ENCODE data around the gene SMOC1.

Gene SMOC1

GRCh38 chr14:69879175-69880043 is at the start of gene SMOC1:
Gene SMOC1 (plus strand): TSS chr14:69879416. CDS start chr14:69879679, 263 bp downstream.
- H3K4me1 ChIP-seq (ENCODE audit: control insufficient read depth in 5 of 5, insufficient read depth in 5 of 5, low read length in 5 of 5), result peaks cover 10 to 42% (median 30%) of the 10 kb centered on the region in 5 donors
- H3K27me3 ChIP-seq (ENCODE audit: control insufficient read depth in 5 of 5, insufficient read depth in 4 of 5, low read length in 5 of 5), result peaks cover 0 to 44% (median 25%) of the 10 kb centered on the region in 5 donors
- H3K9me3 ChIP-seq (ENCODE audit: control insufficient read depth in 5 of 5, low read length in 5 of 5), result peaks cover 0 to 1% (median 0%) of the 10 kb centered on the region in 5 donors
- no peak within 1 kb of the TSS for H3K27ac ChIP-seq (ENCODE audit: low read depth, low read length)
- H3K36me3 ChIP-seq (ENCODE audit: control insufficient read depth in 5 of 5, insufficient read depth in 5 of 5, low read length in 5 of 5), result no peaks in the 10 kb centered on the region
- H3K4me3 ChIP-seq (ENCODE audit: low read depth in 1 of 5, low read length in 5 of 5), result peak within 1 kb of the TSS; percentile 29 to 57 (median 55)
- no peak within 1 kb of the TSS for H3K9ac ChIP-seq (ENCODE audit: low read length in 5 of 5)

DNA sequence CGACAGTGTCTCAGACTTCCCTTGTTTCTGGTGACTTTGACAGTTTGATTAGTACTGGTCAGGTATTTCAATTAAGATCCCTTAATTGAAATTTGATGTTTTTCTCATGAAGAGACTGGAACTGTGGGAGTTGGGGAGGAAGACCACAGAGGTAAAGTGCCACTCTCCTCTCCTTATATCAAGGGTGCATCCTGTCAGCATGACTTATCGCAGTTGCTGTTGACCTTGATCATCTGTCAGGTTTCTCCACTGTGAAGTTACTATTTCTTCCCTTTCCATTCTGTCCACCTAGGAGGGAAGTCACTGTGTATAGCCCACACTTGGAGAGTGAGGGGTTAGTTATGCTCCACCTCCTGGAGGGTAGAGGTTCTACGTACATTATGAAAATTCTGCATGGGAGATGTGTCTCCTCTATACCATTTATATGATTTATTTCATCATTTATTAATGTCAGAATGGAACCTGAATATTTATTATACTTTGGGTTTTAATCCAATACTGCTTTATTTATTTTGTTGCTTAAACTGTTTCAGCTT is 40.3 kb upstream of the SMOC1 start:
- H3K9ac ChIP-seq (ENCODE audit: low read length in 5 of 5), result no peak overlapping the region
- H3K9me3 ChIP-seq (ENCODE audit: control insufficient read depth in 5 of 5, low read length in 5 of 5), result no peaks in the 10 kb centered on the region
- no peaks in the 10 kb centered on the region for H3K4me1 ChIP-seq (ENCODE audit: control insufficient read depth in 5 of 5, insufficient read depth in 5 of 5, low read length in 5 of 5)
- H3K27ac ChIP-seq (ENCODE audit: low read depth, low read length), result no peak overlapping the region
- H3K27me3 ChIP-seq (ENCODE audit: control insufficient read depth in 5 of 5, insufficient read depth in 4 of 5, low read length in 5 of 5), result peaks cover 2 to 14% (median 5%) of the 10 kb centered on the region in 5 donors
- no peaks in the 10 kb centered on the region for H3K36me3 ChIP-seq (ENCODE audit: control insufficient read depth in 5 of 5, insufficient read depth in 5 of 5, low read length in 5 of 5)
- H3K4me3 ChIP-seq (ENCODE audit: low read depth in 1 of 5, low read length in 5 of 5), result no peak overlapping the region

DNA sequence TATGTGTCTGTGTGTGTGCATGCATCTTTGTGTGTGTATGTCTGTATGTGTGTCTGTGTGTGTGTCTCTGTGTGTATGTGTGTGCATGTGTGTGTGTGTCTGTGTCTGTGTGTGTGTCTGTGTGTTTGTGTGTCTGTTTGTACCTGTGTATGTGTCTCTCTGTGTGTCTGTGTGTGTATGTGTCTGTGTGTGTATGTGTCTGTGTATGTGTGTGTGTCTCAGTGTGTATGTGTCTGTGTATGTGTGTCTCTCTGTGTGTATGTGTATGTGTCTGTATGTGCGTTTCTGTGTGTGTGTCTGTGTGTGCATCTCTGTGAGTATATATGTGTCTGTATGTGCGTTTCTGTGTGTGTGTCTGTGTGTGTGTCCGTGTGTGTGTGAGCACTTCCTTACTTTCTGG is 39.6 kb upstream of the SMOC1 start:
- Histone ChIP-seq H3K9ac (ENCODE audit: low read length in 5 of 5) (no peak overlapping the region), H3K27ac (ENCODE audit: low read depth, low read length) (no peak overlapping the region), H3K4me3 (ENCODE audit: low read depth in 1 of 5, low read length in 5 of 5) (no peak overlapping the region), H3K27me3 (ENCODE audit: control insufficient read depth in 5 of 5, insufficient read depth in 4 of 5, low read length in 5 of 5) (peaks cover 2 to 14% (median 5%) of the 10 kb centered on the region in 5 donors), H3K4me1 (ENCODE audit: control insufficient read depth in 5 of 5, insufficient read depth in 5 of 5, low read length in 5 of 5) (no peaks in the 10 kb centered on the region), H3K36me3 (ENCODE audit: control insufficient read depth in 5 of 5, insufficient read depth in 5 of 5, low read length in 5 of 5) (no peaks in the 10 kb centered on the region), H3K9me3 (ENCODE audit: control insufficient read depth in 5 of 5, low read length in 5 of 5) (no peaks in the 10 kb centered on the region)

- Histone ChIP-seq H3K9me3 (ENCODE audit: control insufficient read depth in 5 of 5, low read length in 5 of 5) (no peaks in the 10 kb centered on the region), H3K36me3 (ENCODE audit: control insufficient read depth in 5 of 5, insufficient read depth in 5 of 5, low read length in 5 of 5) (no peaks in the 10 kb centered on the region), H3K9ac (ENCODE audit: low read length in 5 of 5) (no peak overlapping the region), H3K27ac (ENCODE audit: low read depth, low read length) (no peak overlapping the region), H3K4me1 (ENCODE audit: control insufficient read depth in 5 of 5, insufficient read depth in 5 of 5, low read length in 5 of 5) (no peaks in the 10 kb centered on the region), H3K4me3 (ENCODE audit: low read depth in 1 of 5, low read length in 5 of 5) (no peak overlapping the region), H3K27me3 (ENCODE audit: control insufficient read depth in 5 of 5, insufficient read depth in 4 of 5, low read length in 5 of 5) (peaks cover 4 to 14% (median 5%) of the 10 kb centered on the region in 5 donors)
Measured at GRCh38 chr14:69841656-69842055, 37.6 kb upstream of the SMOC1 start.

DNA sequence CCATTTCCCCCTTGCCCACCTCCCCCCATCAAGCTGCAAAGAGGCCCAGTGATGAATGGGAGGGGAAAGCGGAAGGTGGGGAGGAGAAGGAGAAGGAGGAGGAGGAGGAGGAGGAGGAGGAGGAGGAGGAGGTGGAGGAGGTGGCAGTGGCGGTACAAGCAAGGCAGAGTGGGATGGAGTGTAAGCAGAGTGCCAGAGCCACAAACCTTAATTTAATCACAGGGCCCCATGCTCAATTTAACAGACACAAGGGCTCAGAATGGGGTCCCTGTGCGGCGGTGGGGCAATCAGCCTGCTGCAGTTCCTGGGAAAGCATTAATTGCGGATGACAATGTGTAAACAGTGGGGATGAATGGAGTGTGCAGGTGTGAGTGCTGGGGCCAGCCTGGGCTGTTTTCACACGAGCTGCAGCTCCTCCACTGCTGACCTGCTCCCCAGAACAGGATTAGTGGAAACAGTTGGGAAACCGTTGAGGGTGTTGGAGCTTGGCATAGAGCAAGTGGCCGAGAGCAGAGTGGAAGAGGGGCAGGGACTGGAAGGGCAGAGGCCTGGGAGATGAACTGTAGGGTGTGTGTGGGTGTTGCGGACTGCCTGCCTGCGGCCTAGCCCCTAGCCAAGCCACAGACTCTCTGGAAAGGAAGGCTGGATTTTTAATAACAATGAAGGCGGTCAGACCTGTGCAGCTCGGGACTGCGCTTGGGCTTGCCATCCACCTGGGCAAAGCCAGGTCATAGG is 36.4 kb upstream of the SMOC1 start:
- Histone ChIP-seq H3K27me3 (ENCODE audit: control insufficient read depth in 5 of 5, insufficient read depth in 4 of 5, low read length in 5 of 5) (peaks cover 4 to 14% (median 5%) of the 10 kb centered on the region in 5 donors), H3K9me3 (ENCODE audit: control insufficient read depth in 5 of 5, low read length in 5 of 5) (no peaks in the 10 kb centered on the region), H3K4me1 (ENCODE audit: control insufficient read depth in 5 of 5, insufficient read depth in 5 of 5, low read length in 5 of 5) (no peaks in the 10 kb centered on the region), H3K9ac (ENCODE audit: low read length in 5 of 5) (no peak overlapping the region), H3K4me3 (ENCODE audit: low read depth in 1 of 5, low read length in 5 of 5) (no peak overlapping the region), H3K36me3 (ENCODE audit: control insufficient read depth in 5 of 5, insufficient read depth in 5 of 5, low read length in 5 of 5) (no peaks in the 10 kb centered on the region), H3K27ac (ENCODE audit: low read depth, low read length) (no peak overlapping the region)

- no peaks in the 10 kb centered on the region for H3K36me3 ChIP-seq (ENCODE audit: control insufficient read depth in 5 of 5, insufficient read depth in 5 of 5, low read length in 5 of 5)
- H3K9me3 ChIP-seq (ENCODE audit: control insufficient read depth in 5 of 5, low read length in 5 of 5), result no peaks in the 10 kb centered on the region
- peaks cover 9 to 18% (median 10%) of the 10 kb centered on the region in 5 donors for H3K27me3 ChIP-seq (ENCODE audit: control insufficient read depth in 5 of 5, insufficient read depth in 4 of 5, low read length in 5 of 5)
- H3K4me3 ChIP-seq (ENCODE audit: low read depth in 1 of 5, low read length in 5 of 5), result no peak overlapping the region
- H3K9ac ChIP-seq (ENCODE audit: low read length in 5 of 5), result no peak overlapping the region
- H3K4me1 ChIP-seq (ENCODE audit: control insufficient read depth in 5 of 5, insufficient read depth in 5 of 5, low read length in 5 of 5), result peaks cover 0 to 2% (median 0%) of the 10 kb centered on the region in 5 donors
- H3K27ac ChIP-seq (ENCODE audit: low read depth, low read length), result no peak overlapping the region
Measured at GRCh38 chr14:69844171-69844570, 35.0 kb upstream of the SMOC1 start.

DNA sequence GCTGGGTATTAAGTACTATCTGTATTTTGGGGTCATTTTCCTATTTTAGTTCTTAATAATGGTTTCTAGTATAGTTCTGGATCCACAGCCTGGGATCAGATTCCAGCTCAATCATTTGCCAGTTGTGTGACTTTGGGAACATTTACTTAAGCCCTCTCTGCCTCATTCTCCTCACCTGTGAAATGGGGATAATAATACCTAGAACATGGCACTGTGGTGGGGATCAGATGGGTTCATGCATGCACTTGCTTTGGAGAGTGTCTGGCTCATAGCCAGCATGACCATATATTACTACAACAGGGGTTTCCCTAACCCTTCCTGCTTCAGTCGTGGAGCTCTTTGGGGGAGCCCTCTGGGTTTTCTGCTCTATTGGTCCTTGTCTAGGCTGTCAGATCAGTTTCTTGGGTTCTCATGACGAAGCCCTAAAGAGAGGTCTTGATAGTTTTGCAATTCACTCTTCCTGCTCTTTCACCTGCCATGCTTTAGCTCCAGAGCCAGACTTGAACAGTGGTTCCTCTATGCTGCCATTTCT is 34.1 kb upstream of the SMOC1 start:
- Histone ChIP-seq H3K9ac (ENCODE audit: low read length in 5 of 5) (no peak overlapping the region), H3K4me1 (ENCODE audit: control insufficient read depth in 5 of 5, insufficient read depth in 5 of 5, low read length in 5 of 5) (peaks cover 0 to 2% (median 0%) of the 10 kb centered on the region in 5 donors), H3K27ac (ENCODE audit: low read depth, low read length) (no peak overlapping the region), H3K9me3 (ENCODE audit: control insufficient read depth in 5 of 5, low read length in 5 of 5) (no peaks in the 10 kb centered on the region), H3K36me3 (ENCODE audit: control insufficient read depth in 5 of 5, insufficient read depth in 5 of 5, low read length in 5 of 5) (no peaks in the 10 kb centered on the region), H3K27me3 (ENCODE audit: control insufficient read depth in 5 of 5, insufficient read depth in 4 of 5, low read length in 5 of 5) (peaks cover 10 to 21% (median 11%) of the 10 kb centered on the region in 5 donors), H3K4me3 (ENCODE audit: low read depth in 1 of 5, low read length in 5 of 5) (no peak overlapping the region)

- Histone ChIP-seq H3K9me3 (ENCODE audit: control insufficient read depth in 5 of 5, low read length in 5 of 5) (no peaks in the 10 kb centered on the region), H3K4me3 (ENCODE audit: low read depth in 1 of 5, low read length in 5 of 5) (no peak overlapping the region), H3K27ac (ENCODE audit: low read depth, low read length) (no peak overlapping the region)
Measured at GRCh38 chr14:69845787-69846186, 33.4 kb upstream of the SMOC1 start.

DNA sequence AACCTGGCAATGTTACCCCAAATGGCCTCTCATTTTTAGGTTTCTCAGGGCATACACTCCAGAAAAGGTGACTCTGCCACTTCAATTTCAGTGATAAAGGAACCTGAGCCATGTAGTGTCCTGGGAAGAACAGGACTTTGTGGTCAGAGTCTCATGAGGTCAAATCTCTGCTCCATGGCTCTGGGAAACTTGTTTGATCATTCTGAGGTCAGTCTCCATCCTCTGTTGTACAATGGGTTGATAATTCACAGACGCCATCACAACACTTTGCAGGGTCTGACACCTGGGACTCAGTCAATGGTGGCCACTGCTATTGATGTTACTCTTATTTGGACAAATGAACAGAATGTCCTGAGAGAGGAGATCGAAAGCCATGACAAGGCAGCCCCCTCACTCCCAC is 31.1 kb upstream of the SMOC1 start:
- Histone ChIP-seq H3K4me1 (ENCODE audit: control insufficient read depth in 5 of 5, insufficient read depth in 5 of 5, low read length in 5 of 5) (peaks cover 0 to 2% (median 0%) of the 10 kb centered on the region in 5 donors), H3K36me3 (ENCODE audit: control insufficient read depth in 5 of 5, insufficient read depth in 5 of 5, low read length in 5 of 5) (no peaks in the 10 kb centered on the region), H3K27me3 (ENCODE audit: control insufficient read depth in 5 of 5, insufficient read depth in 4 of 5, low read length in 5 of 5) (peaks cover 7 to 12% (median 9%) of the 10 kb centered on the region in 5 donors), H3K9ac (ENCODE audit: low read length in 5 of 5) (no peak overlapping the region), H3K27ac (ENCODE audit: low read depth, low read length) (no peak overlapping the region), H3K4me3 (ENCODE audit: low read depth in 1 of 5, low read length in 5 of 5) (no peak overlapping the region), H3K9me3 (ENCODE audit: control insufficient read depth in 5 of 5, low read length in 5 of 5) (no peaks in the 10 kb centered on the region)

More at GRCh38 chr14:69845787-69846186, 33.4 kb upstream of the SMOC1 start:
- H3K9ac ChIP-seq (ENCODE audit: low read length in 5 of 5), result no peak overlapping the region
- no peaks in the 10 kb centered on the region for H3K36me3 ChIP-seq (ENCODE audit: control insufficient read depth in 5 of 5, insufficient read depth in 5 of 5, low read length in 5 of 5)
- peaks cover 0 to 2% (median 0%) of the 10 kb centered on the region in 5 donors for H3K4me1 ChIP-seq (ENCODE audit: control insufficient read depth in 5 of 5, insufficient read depth in 5 of 5, low read length in 5 of 5)
- H3K27me3 ChIP-seq (ENCODE audit: control insufficient read depth in 5 of 5, insufficient read depth in 4 of 5, low read length in 5 of 5), result peaks cover 10 to 21% (median 11%) of the 10 kb centered on the region in 5 donors
